Liver (tissue), 9 donors: ENCODE data around the gene MCM7. TPM values are rescaled to one million over a fixed set of nuclear protein-coding genes. Genes with fewer than 3 reads are reported as not detected.

Experiments used
- DNase-seq: peaks from one replicate; pipeline ENCODE4 v3.0.0-alpha.2; 2017; ENCODE audit warnings: low spot score
- H3K27ac ChIP-seq, 2 donors: one replicate each; pipeline ENCODE4 v1.7.0; 2013; ENCODE audit warnings: inconsistent platforms in 2 of 2, low read length in 2 of 2, control low read depth in 1 of 2, low read depth in 1 of 2, mild to moderate bottlenecking in 1 of 2
- H3K27me3 ChIP-seq, 4 donors: one replicate each; pipeline versions ENCODE4 v1.6.1 to v1.7.0; 2013; ENCODE audit warnings: low read length in 3 of 4, inconsistent platforms in 1 of 4, mild to moderate bottlenecking in 1 of 4, moderate library complexity in 1 of 4; ENCODE audit not compliant: control insufficient read depth in 4 of 4, insufficient read depth in 4 of 4
- H3K36me3 ChIP-seq, 4 donors: one replicate each; pipeline versions ENCODE4 v1.6.1 to v1.7.0; 2013; ENCODE audit warnings: low read length in 3 of 4, mild to moderate bottlenecking in 3 of 4, low read depth in 1 of 4, moderate library complexity in 1 of 4; ENCODE audit not compliant: control insufficient read depth in 4 of 4, insufficient read depth in 3 of 4
- H3K4me1 ChIP-seq, 4 donors: one replicate each; pipeline versions ENCODE4 v1.6.1 to v1.7.0; 2013; ENCODE audit warnings: low read length in 3 of 4, mild to moderate bottlenecking in 3 of 4, moderate library complexity in 1 of 4; ENCODE audit not compliant: control insufficient read depth in 4 of 4, insufficient read depth in 4 of 4
- H3K4me3 ChIP-seq, 3 donors: one replicate each; pipeline versions ENCODE4 v1.6.1 to v1.7.0; 2013; ENCODE audit warnings: low read length in 3 of 3, control low read depth in 1 of 3, low read depth in 1 of 3, mild to moderate bottlenecking in 1 of 3
- H3K9ac ChIP-seq, 2 donors: one replicate each; pipeline ENCODE4 v1.7.0; 2013; ENCODE audit warnings: low read length in 2 of 2, mild to moderate bottlenecking in 2 of 2, moderate library complexity in 2 of 2, control low read depth in 1 of 2, low read depth in 1 of 2
- H3K9me3 ChIP-seq, 4 donors: one replicate each; pipeline versions ENCODE4 v1.6.1 to v1.7.0; 2013; ENCODE audit warnings: low read length in 3 of 4; ENCODE audit not compliant: control insufficient read depth in 4 of 4
- EGR1 ChIP-seq, 2 donors: IDR thresholded peaks; 2 replicates each; pipeline ENCODE4 v1.6.1; 2016 to 2018; ENCODE audit warnings: antibody characterized with exemption in 2 of 2, low read depth in 2 of 2
- FOXA1 ChIP-seq: IDR thresholded peaks from 2 replicates; pipeline ENCODE4 v1.6.1; 2016; ENCODE audit warnings: antibody characterized with exemption
- FOXA2 ChIP-seq: IDR thresholded peaks from 2 replicates; pipeline ENCODE4 v1.6.1; 2016; ENCODE audit warnings: antibody characterized with exemption
- GABPA ChIP-seq, 2 donors: IDR thresholded peaks in 1 of 2; conservative IDR thresholded peaks in 1 of 2; 2 replicates each; pipeline ENCODE4 v1.6.1; 2016; ENCODE audit warnings: antibody characterized with exemption in 2 of 2, mild to moderate bottlenecking in 1 of 2, moderate library complexity in 1 of 2
- HNF4A ChIP-seq, 2 donors: conservative IDR thresholded peaks; 2 replicates each; pipeline ENCODE4 v1.6.1; 2016; ENCODE audit warnings: antibody characterized with exemption in 2 of 2, mild to moderate bottlenecking in 2 of 2
- HNF4G ChIP-seq: IDR thresholded peaks from 2 replicates; pipeline ENCODE4 v1.6.1; 2016; ENCODE audit warnings: antibody characterized with exemption
- JUND ChIP-seq, 2 donors: IDR thresholded peaks; 2 replicates each; pipeline ENCODE4 v1.6.1; 2016; ENCODE audit warnings: antibody characterized with exemption in 2 of 2
- NR2F2 ChIP-seq: IDR thresholded peaks from 2 replicates; pipeline ENCODE4 v1.6.1; 2016; ENCODE audit warnings: antibody characterized with exemption
- RAD21 ChIP-seq, 2 donors: IDR thresholded peaks; 2 replicates each; pipeline ENCODE4 v1.6.1; 2016; ENCODE audit warnings: antibody characterized with exemption in 2 of 2, mild to moderate bottlenecking in 2 of 2
- RXRA ChIP-seq, 2 donors: IDR thresholded peaks; 2 replicates each; pipeline ENCODE4 v1.6.1; 2017 to 2018; ENCODE audit warnings: antibody characterized with exemption in 2 of 2, mild to moderate bottlenecking in 1 of 2
- SP1 ChIP-seq: IDR thresholded peaks from 2 replicates; pipeline ENCODE4 v1.6.1; 2018; ENCODE audit warnings: antibody characterized with exemption, mild to moderate bottlenecking
- TAF1 ChIP-seq: conservative IDR thresholded peaks from 2 replicates; pipeline ENCODE4 v1.6.1; 2016; ENCODE audit warnings: antibody characterized with exemption, mild to moderate bottlenecking
- YY1 ChIP-seq: IDR thresholded peaks from 2 replicates; pipeline ENCODE4 v1.6.1; 2016; ENCODE audit warnings: antibody characterized with exemption, mild to moderate bottlenecking
- WGBS: extraction: QIAGEN DNeasy Blood & Tissue Kit; methylation state at CpG from one replicate; pipeline ENCODE4 v1.1.7; 2013; 5-methylcytosine and 5-hydroxymethylcytosine counted together
- polyA plus RNA-seq, 2 donors: library from polyadenylated mRNA; stranded (reverse) in 1 of 2; unstranded in 1 of 2; fragments of 200-250 nt in 1 of 2; fragments of >200 nt in 1 of 2; fragmentation: Nextera tagmentation in 1 of 2; extraction: Ambion mirVana in 1 of 2; gene quantifications; one replicate each; pipeline versions ENCODE4 v1.2.1 to v1.2.3, GENCODE V29; 2013 to 2015
- total RNA-seq, 2 donors: library from RNA; depleted of rRNA; stranded (reverse); fragments of >200 nt; gene quantifications; one replicate each; pipeline ENCODE4 v1.2.3, GENCODE V29; 2014
- TF ChIP-seq, protein P1 (sequence below): fragments of 150-350 bp; IDR thresholded peaks from 2 replicates; pipeline ENCODE4 v1.5.1; 2017; ENCODE audit warnings: improper control_type of control experiment, low read depth, low read length; ENCODE audit not compliant: missing input control
- TF ChIP-seq, protein P2 (sequence below): IDR thresholded peaks from 2 replicates; pipeline ENCODE4 v1.6.1; 2016; ENCODE audit warnings: antibody characterized with exemption
- TF ChIP-seq, protein P3 (sequence below): IDR thresholded peaks from 2 replicates; pipeline ENCODE4 v1.6.1; 2016; ENCODE audit warnings: antibody characterized with exemption, mild to moderate bottlenecking
- TF ChIP-seq, protein P4 (sequence below): IDR thresholded peaks from 2 replicates; pipeline ENCODE4 v1.6.1; 2016; ENCODE audit warnings: antibody characterized with exemption
- TF ChIP-seq, protein P5 (sequence below): IDR thresholded peaks from 2 replicates; pipeline ENCODE4 v1.6.1; 2016; ENCODE audit warnings: antibody characterized with exemption
- donor health status: healthy.
- donor health status: healthy.
- donor health status: healthy.
- donor health status: healthy.
- donor health status: healthy.

Gene MCM7
- total and polyA plus RNA-seq, 4 donors, result 12.6 to 143 (median 17.6) TPM

DNA sequence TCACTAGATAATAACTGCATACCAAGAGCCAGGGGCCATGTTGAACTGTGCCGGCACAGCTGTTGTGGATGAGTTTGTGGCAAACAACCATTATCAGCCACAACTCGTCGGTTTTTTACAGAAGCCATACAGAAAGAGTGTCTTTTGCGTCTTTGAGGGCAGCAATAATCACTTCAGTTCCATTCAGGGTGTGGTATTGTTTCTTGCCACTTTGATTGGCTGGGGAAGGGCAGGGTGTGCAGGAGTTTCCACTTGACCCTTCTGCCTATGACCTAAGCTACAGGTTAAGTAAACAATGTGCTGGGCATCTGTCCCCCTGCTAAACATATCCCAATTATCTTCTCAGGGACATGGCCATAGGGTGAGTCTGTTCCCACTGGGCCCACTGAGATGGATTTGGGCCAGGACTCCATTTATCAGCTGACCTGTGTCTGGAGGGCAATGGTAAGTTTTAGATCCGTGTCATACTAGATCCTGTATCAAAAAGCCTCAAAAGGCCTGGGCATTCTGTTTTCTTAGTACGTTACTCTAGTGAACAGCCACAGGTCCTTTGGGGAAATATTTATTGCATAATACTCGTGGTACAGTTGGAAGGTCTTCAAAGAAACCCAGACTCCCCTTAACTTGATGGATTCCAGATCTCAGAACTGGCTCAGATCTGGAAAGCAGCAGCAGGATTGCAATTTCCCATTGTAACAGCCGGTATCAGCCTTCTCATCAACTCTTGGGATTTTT, 35.6 kb downstream of the MCM7 start:
- Histone ChIP-seq H3K4me1 (peaks cover 2 to 23% (median 14%) of the 10 kb centered on the region in 4 donors), H3K27me3 (no peaks in the 10 kb centered on the region), H3K27ac (peak overlapping the region; percentile 80 to 82), H3K4me3 (no peak overlapping the region), H3K36me3 (peaks cover 2 to 35% (median 29%) of the 10 kb centered on the region in 4 donors), H3K9ac (peak overlapping the region in 1 of 2 donors; percentile 43), H3K9me3 (peaks cover under 1 to 7% (median 2%) of the 10 kb centered on the region in 4 donors)
- no peak for DNase-seq
- WGBS, result 27% methylated on average over 8 of the region's 8 CpGs
- peak; percentile 87 for TF ChIP-seq FOXA2
- peak; percentile 88 to 89 for TF ChIP-seq JUND (IDR thresholded peaks at IDR 0.05)
- TF ChIP-seq HNF4G, result no peak
- TF ChIP-seq RXRA (IDR thresholded peaks at IDR 0.05), result peak; percentile 98
- TF ChIP-seq, protein P1, sequence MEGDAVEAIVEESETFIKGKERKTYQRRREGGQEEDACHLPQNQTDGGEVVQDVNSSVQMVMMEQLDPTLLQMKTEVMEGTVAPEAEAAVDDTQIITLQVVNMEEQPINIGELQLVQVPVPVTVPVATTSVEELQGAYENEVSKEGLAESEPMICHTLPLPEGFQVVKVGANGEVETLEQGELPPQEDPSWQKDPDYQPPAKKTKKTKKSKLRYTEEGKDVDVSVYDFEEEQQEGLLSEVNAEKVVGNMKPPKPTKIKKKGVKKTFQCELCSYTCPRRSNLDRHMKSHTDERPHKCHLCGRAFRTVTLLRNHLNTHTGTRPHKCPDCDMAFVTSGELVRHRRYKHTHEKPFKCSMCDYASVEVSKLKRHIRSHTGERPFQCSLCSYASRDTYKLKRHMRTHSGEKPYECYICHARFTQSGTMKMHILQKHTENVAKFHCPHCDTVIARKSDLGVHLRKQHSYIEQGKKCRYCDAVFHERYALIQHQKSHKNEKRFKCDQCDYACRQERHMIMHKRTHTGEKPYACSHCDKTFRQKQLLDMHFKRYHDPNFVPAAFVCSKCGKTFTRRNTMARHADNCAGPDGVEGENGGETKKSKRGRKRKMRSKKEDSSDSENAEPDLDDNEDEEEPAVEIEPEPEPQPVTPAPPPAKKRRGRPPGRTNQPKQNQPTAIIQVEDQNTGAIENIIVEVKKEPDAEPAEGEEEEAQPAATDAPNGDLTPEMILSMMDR, result no peak
- TF ChIP-seq, protein P2, sequence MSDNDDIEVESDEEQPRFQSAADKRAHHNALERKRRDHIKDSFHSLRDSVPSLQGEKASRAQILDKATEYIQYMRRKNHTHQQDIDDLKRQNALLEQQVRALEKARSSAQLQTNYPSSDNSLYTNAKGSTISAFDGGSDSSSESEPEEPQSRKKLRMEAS, result peak; percentile 74
- TF ChIP-seq, protein P3, sequence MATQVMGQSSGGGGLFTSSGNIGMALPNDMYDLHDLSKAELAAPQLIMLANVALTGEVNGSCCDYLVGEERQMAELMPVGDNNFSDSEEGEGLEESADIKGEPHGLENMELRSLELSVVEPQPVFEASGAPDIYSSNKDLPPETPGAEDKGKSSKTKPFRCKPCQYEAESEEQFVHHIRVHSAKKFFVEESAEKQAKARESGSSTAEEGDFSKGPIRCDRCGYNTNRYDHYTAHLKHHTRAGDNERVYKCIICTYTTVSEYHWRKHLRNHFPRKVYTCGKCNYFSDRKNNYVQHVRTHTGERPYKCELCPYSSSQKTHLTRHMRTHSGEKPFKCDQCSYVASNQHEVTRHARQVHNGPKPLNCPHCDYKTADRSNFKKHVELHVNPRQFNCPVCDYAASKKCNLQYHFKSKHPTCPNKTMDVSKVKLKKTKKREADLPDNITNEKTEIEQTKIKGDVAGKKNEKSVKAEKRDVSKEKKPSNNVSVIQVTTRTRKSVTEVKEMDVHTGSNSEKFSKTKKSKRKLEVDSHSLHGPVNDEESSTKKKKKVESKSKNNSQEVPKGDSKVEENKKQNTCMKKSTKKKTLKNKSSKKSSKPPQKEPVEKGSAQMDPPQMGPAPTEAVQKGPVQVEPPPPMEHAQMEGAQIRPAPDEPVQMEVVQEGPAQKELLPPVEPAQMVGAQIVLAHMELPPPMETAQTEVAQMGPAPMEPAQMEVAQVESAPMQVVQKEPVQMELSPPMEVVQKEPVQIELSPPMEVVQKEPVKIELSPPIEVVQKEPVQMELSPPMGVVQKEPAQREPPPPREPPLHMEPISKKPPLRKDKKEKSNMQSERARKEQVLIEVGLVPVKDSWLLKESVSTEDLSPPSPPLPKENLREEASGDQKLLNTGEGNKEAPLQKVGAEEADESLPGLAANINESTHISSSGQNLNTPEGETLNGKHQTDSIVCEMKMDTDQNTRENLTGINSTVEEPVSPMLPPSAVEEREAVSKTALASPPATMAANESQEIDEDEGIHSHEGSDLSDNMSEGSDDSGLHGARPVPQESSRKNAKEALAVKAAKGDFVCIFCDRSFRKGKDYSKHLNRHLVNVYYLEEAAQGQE, result peak; percentile 57
- TF ChIP-seq YY1, result peak; percentile 87
- TF ChIP-seq HNF4A (conservative IDR thresholded peaks at IDR 0.05), result peak; percentile 70 to 78
- peak; percentile 33 to 37 for TF ChIP-seq RAD21 (IDR thresholded peaks at IDR 0.05)
- peak; percentile 16 for TF ChIP-seq TAF1
- peak; percentile 95 for TF ChIP-seq NR2F2
- peak; percentile 67 to 85 for TF ChIP-seq EGR1 (IDR thresholded peaks at IDR 0.05; ENCODE audit: low read depth in 2 of 2)
- TF ChIP-seq, protein P4, sequence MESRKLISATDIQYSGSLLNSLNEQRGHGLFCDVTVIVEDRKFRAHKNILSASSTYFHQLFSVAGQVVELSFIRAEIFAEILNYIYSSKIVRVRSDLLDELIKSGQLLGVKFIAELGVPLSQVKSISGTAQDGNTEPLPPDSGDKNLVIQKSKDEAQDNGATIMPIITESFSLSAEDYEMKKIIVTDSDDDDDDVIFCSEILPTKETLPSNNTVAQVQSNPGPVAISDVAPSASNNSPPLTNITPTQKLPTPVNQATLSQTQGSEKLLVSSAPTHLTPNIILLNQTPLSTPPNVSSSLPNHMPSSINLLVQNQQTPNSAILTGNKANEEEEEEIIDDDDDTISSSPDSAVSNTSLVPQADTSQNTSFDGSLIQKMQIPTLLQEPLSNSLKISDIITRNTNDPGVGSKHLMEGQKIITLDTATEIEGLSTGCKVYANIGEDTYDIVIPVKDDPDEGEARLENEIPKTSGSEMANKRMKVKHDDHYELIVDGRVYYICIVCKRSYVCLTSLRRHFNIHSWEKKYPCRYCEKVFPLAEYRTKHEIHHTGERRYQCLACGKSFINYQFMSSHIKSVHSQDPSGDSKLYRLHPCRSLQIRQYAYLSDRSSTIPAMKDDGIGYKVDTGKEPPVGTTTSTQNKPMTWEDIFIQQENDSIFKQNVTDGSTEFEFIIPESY, result peak; percentile 87
- peak; percentile 88 for TF ChIP-seq FOXA1
- TF ChIP-seq GABPA (IDR thresholded peaks at IDR 0.05 in 1 of 2, conservative IDR thresholded peaks at IDR 0.05 in 1 of 2), result peak in 1 of 2 donors; percentile 80
- TF ChIP-seq, protein P5, sequence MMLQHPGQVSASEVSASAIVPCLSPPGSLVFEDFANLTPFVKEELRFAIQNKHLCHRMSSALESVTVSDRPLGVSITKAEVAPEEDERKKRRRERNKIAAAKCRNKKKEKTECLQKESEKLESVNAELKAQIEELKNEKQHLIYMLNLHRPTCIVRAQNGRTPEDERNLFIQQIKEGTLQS, result peak; percentile 70
- peak; percentile 96 for TF ChIP-seq SP1
